GM18868 (cell line): ENCODE results near the gene LARGE1.

Experiments
- ATAC-seq: cut with Tn5 transposase; IDR thresholded peaks from one replicate; pipeline ENCODE4 v1.9.1; 2021; ENCODE audit warnings: mild to moderate bottlenecking, moderate library complexity; ENCODE audit not compliant: unreplicated experiment

The LARGE1 gene

DNA sequence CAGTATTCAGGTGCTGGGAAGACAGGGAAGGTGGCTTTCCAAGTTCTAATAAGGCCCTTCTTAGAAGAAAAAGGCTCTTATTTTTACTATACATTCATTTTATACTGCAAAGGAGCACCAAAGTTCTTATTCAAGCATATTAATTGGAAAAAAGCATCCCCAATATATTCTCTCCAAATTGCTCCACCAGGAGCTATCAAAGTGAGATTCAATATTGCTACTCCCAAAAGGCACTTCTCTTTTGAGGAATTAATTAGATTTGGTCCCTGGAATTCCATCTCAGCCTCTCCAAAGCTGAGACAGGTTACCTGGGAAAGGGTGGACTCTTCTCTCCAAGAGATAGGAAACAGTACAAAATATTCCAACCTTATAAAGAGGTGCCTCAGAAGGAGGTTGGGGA, 134.1 kb downstream of the LARGE1 start:
- no peak for ATAC-seq

DNA sequence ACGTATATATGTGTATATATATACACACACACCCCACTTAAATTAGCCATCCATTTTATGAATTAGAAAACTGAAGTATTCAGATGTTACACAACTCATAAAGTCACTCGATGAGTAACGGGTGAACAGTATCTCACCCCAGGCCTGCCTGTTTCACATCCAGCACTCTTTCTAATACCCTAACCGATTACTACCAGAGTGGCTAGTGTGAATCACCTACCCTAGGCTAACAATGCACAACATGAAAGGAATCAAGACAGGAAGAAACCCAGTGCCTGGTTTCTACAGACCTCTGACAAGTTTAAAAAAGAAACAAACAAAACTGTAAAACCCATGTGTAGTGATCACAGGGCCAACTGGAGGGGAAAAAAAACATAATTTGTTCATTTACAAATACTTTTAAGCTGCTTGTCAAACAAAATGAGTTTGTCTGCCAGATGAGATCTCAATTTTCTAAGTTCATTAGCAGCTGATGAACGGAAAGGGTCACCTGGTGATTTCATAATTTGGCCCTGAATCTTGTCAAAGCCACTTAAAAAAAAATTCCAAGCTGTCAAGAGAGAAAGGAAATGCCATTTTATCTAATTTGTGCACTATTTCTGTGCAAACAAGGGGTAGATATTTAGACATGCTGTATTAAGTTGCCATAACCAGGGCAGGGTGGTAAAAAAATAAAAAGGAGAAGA, 134.8 kb downstream of the LARGE1 start:
- no peak for ATAC-seq

DNA sequence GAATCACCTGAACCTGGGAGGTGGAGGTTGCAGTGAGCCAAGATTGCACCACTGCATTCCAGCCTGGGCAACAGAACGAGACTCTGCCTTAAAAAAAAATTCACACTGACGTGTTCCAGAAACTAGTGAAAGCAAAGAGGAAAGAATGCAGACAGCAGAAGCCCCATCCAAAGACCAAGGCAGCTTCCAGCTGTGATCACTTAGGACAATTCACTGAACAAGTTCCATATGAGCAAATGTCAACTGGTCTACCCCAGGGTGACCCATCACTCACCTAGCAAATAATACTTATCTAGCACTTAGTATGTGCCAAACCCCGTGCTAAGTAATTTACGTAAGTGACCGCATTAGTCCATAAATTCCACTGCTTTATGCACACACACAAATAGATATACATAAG, 138.9 kb downstream of the LARGE1 start:
- no peak for ATAC-seq

GRCh38 chr22:33780531-33781136, 139.6 kb downstream of the LARGE1 start:
- ATAC-seq: no peak

- ATAC-seq: no peak
Measured at GRCh38 chr22:33779243-33779642, 141.0 kb downstream of the LARGE1 start.

DNA sequence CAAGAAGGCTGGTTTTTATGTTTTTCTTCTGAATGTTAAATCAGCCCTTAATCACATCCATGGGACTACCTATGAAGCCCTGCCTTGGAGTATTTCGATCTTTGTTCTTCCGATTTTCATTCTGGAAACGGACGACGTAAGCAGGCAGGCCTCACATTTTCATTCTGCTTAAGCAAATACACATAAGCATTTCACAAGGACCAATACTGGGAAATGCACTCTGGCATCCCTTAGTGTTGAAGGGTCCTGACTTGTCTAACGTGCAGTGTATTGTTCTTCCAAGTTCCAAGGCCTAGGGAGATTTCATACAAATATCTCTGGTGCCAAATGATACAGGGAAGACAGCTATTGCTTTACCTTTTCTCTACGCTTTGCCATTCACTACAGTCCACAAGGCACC, 143.8 kb downstream of the LARGE1 start:
- no peak for ATAC-seq

DNA sequence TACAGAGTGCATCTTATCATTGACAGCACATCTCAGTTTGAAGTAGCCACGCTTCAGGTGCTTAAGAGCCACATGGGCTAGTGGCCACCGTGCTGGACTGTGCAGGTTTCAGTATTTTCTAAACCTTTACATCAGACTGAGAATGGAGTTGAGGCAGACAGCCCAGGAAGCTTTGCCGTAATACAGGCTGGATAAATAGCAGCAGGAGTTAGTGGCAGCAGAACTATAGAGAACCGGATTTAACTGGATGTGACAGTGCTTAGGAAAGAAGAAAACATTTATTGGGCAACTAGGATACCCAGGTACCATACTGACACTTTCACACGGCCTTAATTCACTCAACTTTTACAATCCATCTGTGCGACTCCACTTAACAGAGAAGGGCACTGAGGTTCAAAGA, 145.5 kb downstream of the LARGE1 start:
- no peak for ATAC-seq

DNA sequence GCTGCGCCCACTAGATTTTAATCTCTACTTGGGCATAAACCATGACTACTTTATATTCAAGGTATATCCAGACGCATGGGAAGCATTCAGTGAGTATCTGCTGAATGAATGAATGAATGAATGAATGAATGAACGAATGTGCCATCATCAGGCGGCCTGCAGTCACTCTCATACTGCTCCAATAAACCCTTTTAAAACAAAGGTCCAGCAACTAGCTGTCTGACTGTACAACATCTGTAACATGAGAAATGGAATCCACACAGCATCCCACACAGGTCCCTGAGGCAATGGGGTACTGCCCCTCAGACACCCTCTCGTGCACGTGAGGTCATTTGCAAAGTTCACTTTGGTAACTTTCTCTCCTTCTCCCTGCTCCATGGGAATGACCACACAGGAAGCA, 147.5 kb downstream of the LARGE1 start:
- ATAC-seq: no peak

DNA sequence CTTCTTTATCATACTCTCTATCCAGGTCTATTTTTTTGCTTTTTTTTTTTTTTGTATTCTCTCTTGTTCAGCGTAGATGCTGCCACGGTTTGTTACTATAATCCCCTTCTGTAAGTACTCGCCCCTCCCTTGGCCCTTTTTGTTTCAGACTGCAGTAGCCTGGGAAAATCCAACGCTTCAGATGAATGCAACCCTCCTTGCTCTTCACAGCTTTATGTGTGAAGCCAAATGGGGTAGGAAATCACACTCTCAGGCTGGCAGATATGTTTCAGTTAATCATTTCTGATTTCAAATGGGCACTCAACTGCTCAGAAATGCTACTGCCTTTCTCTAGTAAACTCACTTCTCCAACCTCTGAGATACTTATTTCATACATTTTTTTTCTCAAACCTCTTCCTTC, 149.1 kb downstream of the LARGE1 start:
- no peak for ATAC-seq

DNA sequence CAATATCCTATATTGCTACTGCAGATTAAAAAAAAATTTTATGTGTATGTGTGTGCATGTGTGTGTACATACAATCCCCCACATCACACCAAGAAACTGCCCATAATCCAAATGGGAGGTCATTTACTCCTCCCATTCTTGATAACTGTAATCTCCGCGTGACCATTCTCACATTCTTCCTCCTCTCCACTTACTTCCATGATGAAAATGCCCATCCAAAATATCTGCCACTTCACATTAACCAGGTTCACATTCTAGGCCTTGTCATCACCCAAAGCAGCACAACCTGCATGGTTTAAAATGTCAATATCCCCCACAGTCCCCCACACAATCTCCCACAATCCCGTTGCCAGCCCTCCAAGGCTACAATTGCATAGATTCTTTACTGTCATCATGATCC, 149.6 kb downstream of the LARGE1 start:
- ATAC-seq: no peak

- no peak for ATAC-seq
Measured at GRCh38 chr22:33766091-33766490, 154.2 kb downstream of the LARGE1 start.

GRCh38 chr22:33758961-33759360, 161.3 kb downstream of the LARGE1 start:
- no peak for ATAC-seq

- no peak for ATAC-seq
Measured at GRCh38 chr22:33757802-33758483, 162.3 kb downstream of the LARGE1 start.

DNA sequence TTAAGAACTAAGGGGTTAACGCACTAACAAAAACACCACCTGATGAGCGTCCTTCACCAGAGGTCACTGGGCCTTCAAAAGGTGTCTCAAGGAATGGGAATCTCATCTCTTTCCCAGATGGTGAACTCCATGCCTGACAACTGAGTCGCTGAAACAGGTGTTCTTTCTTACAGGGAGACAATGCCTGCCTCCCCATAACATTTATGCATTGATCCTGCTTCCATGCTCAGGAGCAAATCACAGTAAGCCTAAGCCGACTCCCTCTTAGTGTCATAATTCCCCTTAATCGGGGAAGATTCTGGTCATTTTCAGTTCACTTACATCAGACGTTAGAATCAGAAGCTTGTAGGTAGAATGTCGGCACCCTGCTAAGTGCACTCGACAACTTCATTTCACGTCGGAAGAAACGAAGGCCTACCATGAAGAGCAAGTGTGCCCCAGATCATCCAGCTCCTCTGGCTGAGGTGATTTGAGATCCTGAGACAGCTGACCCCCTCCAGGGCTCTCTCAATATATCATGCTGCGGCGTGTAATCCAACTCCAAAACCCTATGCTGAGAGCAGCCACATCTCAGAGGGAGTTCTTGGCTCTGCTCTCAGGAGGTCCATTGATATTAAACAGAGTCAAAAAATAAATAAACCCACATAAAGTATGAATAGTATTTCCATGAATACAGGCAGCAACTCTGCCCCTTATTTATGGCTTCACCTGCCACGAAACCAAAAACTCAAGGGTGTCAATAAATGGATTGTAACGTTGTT, 163.1 kb downstream of the LARGE1 start:
- no peak for ATAC-seq

GRCh38 chr22:33756508-33756949, 163.7 kb downstream of the LARGE1 start:
- no peak for ATAC-seq

GRCh38 chr22:33748714-33749113, 171.6 kb downstream of the LARGE1 start:
- ATAC-seq: no peak

DNA sequence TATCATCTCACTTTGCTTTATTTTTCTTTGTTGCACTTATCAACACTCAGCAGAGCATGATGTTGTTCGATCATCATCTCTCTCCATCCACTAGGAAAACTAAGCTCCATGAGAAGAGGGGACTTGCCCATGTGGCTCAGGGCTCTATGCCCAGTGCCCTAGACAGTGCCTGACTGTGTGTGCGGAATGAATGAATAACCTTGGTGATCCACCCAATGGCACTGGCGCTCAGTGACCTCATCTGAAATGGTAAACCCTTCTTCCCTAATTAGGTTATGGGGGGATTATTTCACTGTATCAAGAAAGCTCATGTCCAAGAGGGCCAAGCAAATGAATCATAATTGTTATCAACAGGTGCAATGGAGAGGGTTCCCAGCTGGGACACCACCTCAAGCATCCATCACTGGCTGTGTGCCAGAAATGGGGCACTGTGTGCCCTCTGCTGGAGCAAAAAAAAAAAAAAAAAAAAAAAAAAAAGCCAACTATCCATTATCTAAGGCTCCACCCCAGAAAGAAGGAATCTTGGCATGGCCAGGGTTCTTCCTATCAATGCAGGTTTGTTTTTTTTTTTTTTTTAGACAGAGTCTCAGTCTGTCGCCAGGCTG, 172.6 kb downstream of the LARGE1 start:
- no peak for ATAC-seq

DNA sequence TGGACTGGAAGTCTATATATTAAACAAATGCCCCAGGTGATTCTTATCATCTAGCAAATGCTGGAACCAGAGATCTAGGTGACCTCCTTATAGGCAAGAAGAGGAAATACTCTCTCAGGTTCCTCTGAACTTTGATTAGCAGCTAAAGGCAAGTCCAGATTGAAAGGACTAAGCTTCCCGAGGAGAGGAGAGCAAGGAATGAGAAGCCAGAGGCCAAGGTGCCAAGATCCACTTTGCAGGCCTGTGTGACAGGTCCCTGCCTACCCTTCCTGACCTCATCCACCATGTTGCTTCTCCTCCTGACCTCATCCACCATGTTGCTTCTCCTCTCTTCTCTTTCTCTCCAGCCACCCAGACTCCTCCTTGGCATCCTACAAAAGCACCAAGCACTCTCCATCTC, 173.2 kb downstream of the LARGE1 start:
- ATAC-seq: no peak

DNA sequence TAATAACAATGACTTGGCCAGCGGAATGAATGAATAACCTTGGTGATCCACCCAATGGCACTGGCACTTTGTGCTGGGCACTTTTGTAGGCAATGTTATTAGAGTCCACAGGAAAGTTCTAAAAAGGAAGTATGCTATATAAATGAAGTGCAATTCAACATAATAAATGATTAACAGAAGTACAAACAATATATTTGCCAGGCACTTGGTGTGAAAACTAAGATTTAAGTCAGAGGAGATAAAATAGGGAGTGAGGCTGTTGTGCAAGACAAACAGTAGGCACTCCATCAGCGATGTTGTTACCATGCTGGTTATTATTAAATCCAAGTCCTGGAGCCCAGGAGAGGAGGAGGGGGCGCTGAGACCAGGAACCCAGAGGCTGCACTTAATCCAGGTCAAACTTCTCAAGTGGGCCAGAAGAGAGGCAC, 173.8 kb downstream of the LARGE1 start:
- ATAC-seq: no peak

GRCh38 chr22:33745501-33745900, 174.8 kb downstream of the LARGE1 start:
- ATAC-seq: no peak

DNA sequence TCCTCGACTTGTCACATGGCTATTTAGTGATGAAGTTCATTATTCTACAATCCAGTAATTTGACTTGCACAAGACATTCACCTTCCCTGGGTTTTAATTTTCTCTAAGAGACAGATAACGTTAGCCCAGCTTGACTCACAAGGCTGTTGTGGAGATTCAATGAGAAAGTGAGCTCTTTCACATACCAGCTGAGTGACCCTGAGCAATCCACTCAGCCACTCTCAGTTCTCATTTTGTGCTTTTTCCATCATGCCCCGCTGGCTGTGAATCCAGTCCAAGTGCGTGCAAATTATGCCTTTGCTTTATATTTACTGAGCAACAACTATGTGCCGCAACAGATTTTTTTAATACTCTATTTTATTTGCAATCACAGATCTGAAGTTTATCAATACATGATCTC, 176.5 kb downstream of the LARGE1 start:
- no peak for ATAC-seq
